OCI-LY7 (cell line): ENCODE results near the gene CRTAP. TPM values are rescaled to one million over a fixed set of nuclear protein-coding genes. Genes with fewer than 3 reads are reported as not detected.

Experiments
- BruUV-seq: library from RNA; stranded (reverse); fragments of 400-500 nt; replicated peaks from 2 replicates; lab custom pipeline; 2021; lab: Mats Ljungman, UMichigan
- CTCF ChIA-PET: fragments of 300-600 bp; sonication (Branson Sonifier 250); formaldehyde crosslinking; loops from one replicate; lab custom pipeline; 2022; ENCODE audit warnings: antibody characterized with exemption; ENCODE audit not compliant: unreplicated experiment; lab: Charles Lee
- POLR2A ChIA-PET: fragments of 300-600 bp; sonication (Branson Sonifier 250); formaldehyde crosslinking; loops from one replicate; lab custom pipeline; 2022; ENCODE audit warnings: antibody characterized with exemption; lab: Charles Lee
- DNase-seq: peaks from one replicate; pipeline ENCODE4 v3.0.0-alpha.2; 2015; ENCODE audit warnings: low spot score
- H2AFZ ChIP-seq: fragments of 200-600 bp; sonication (generic), shearing (Covaris generic); 2 replicates; pipeline ENCODE4 v1.6.1; 2014; ENCODE audit warnings: mild to moderate bottlenecking, antibody characterized with exemption, low read length, moderate library complexity
- H3K27ac ChIP-seq: fragments of 200-600 bp; sonication (generic); 2 replicates; pipeline ENCODE4 v1.5.1; 2014; ENCODE audit warnings: mixed run types, low read depth, mild to moderate bottlenecking, moderate library complexity, low read length, inconsistent platforms; ENCODE audit not compliant: poor library complexity, severe bottlenecking
- H3K36me3 ChIP-seq: fragments of 200-600 bp; sonication (generic); 2 replicates; pipeline ENCODE4 v1.6.1; 2014; ENCODE audit warnings: mild to moderate bottlenecking, antibody characterized with exemption, low read length, moderate library complexity, mixed read lengths; ENCODE audit not compliant: insufficient read depth
- H3K4me1 ChIP-seq: fragments of 200-600 bp; sonication (generic); 2 replicates; pipeline ENCODE4 v1.5.1; 2014; ENCODE audit warnings: mild to moderate bottlenecking, low read length; ENCODE audit not compliant: insufficient read depth, poor library complexity, severe bottlenecking
- H3K4me2 ChIP-seq: fragments of 200-600 bp; sonication (generic); 2 replicates; pipeline ENCODE4 v1.6.1; 2014; ENCODE audit warnings: mild to moderate bottlenecking, low read length
- H3K4me3 ChIP-seq: fragments of 200-600 bp; sonication (generic); 2 replicates; pipeline ENCODE4 v1.5.1; 2014; ENCODE audit warnings: mild to moderate bottlenecking, low read depth, low read length; ENCODE audit not compliant: poor library complexity, severe bottlenecking
- H3K79me2 ChIP-seq: fragments of 200-600 bp; sonication (generic); 2 replicates; pipeline ENCODE4 v1.6.1; 2016; ENCODE audit warnings: low read depth, mild to moderate bottlenecking, low read length, moderate library complexity, mixed read lengths; ENCODE audit not compliant: insufficient read depth
- H3K9me2 ChIP-seq: fragments of 200-600 bp; sonication (generic); 2 replicates; pipeline ENCODE4 v1.6.1; 2016; ENCODE audit warnings: mild to moderate bottlenecking, low read length, mixed read lengths; ENCODE audit not compliant: insufficient read depth
- H3K9me3 ChIP-seq: fragments of 200-600 bp; sonication (generic); 2 replicates; pipeline ENCODE4 v1.6.1; 2014; ENCODE audit warnings: mild to moderate bottlenecking, mixed run types, low read length, mixed read lengths
- H4K20me1 ChIP-seq: fragments of 200-600 bp; sonication (generic); 2 replicates; pipeline ENCODE4 v1.6.1; 2014; ENCODE audit warnings: mild to moderate bottlenecking, antibody characterized with exemption, low read length, moderate library complexity, mixed read lengths; ENCODE audit not compliant: insufficient read depth
- CTCF ChIP-seq: fragments of 200-600 bp; sonication (generic); conservative IDR thresholded peaks from 2 replicates; pipeline ENCODE4 v1.5.1; 2014; ENCODE audit warnings: mild to moderate bottlenecking, antibody characterized with exemption, low read length, moderate library complexity, mixed read lengths
- EZH2phosphoT487 ChIP-seq: fragments of 200-600 bp; sonication (generic); IDR thresholded peaks from 2 replicates; pipeline ENCODE4 v1.6.1; 2018; ENCODE audit warnings: low read depth, borderline replicate concordance, mild to moderate bottlenecking, mixed run types, antibody characterized with exemption, low read length, moderate library complexity, mixed read lengths
- intact Hi-C: fragments of 100-400 bp; cut with micrococcal nuclease; formaldehyde crosslinking; loops from one replicate; pipeline ENCODE4 v1.10.0; 2022; ENCODE audit not compliant: unreplicated experiment
- total RNA-seq, 2 experiments: library from RNA; depleted of rRNA in 1 of 2; stranded (reverse); fragments of >200 nt in 1 of 2; shearing (Covaris generic) in 1 of 2; gene quantifications; 2 replicates each; pipeline ENCODE4 v1.2.3, GENCODE V29; 2014 to 2022

CRTAP gene
- total RNA-seq, 2 experiments from 2014 or later: 19.2 to 53.7 TPM

- intact Hi-C loops: no loop called here
- no peaks in the 10 kb centered on the region for H4K20me1 ChIP-seq
- H3K4me1 ChIP-seq: peaks cover 9% of the 10 kb centered on the region
- CTCF ChIA-PET: no interaction called here
- H3K79me2 ChIP-seq: 0 out of 2 replicates have a peak, but pooled peaks cover 5% of the 10 kb centered on the region
- TF ChIP-seq CTCF (no peak), EZH2phosphoT487 (no peak)
- no TSS peak for BruUV-seq
- peaks cover 6% of the 10 kb centered on the region; the same call in 1 of the 2 replicates for H3K9me3 ChIP-seq
- peak overlapping the region; percentile 25 for H3K4me3 ChIP-seq
- peak; percentile 39 for DNase-seq
- H2AFZ ChIP-seq: no peak overlapping the region
- no peaks in the 10 kb centered on the region for H3K9me2 ChIP-seq
- POLR2A ChIA-PET: interaction anchor here (0.6 to 1.3 kb wide), 2 partner anchors 13 to 570 kb away, joined by 3 read pairs; no protein-coding TSS in a partner anchor
- no peak overlapping the region for H3K27ac ChIP-seq
- peak overlapping the region; percentile 56 for H3K4me2 ChIP-seq
- H3K36me3 ChIP-seq: peaks cover 8% of the 10 kb centered on the region; the same call in 1 of the 2 replicates
These were observed 24.3 kb upstream of the CRTAP start for GRCh38 chr3:33089515-33089914.

GRCh38 chr3:33091746-33092145 lies 22.1 kb upstream of the CRTAP start:
- ChIA-PET POLR2A (no interaction called here), CTCF (no interaction called here)
- Histone ChIP-seq H3K79me2 (no peaks in the 10 kb centered on the region), H3K4me1 (peaks cover 9% of the 10 kb centered on the region), H4K20me1 (no peaks in the 10 kb centered on the region), H3K27ac (no peak overlapping the region), H3K9me2 (no peaks in the 10 kb centered on the region), H3K36me3 (peaks cover 8% of the 10 kb centered on the region; the same call in 1 of the 2 replicates), H2AFZ (no peak overlapping the region), H3K4me3 (no peak overlapping the region), H3K9me3 (peaks cover 6% of the 10 kb centered on the region; the same call in 1 of the 2 replicates), H3K4me2 (no peak overlapping the region)
- no peak for DNase-seq
- no TSS peak for BruUV-seq
- intact Hi-C loops: no loop called here
- TF ChIP-seq EZH2phosphoT487: no peak
- TF ChIP-seq CTCF: no peak

GRCh38 chr3:33092496-33093254 lies 21.1 kb upstream of the CRTAP start:
- BruUV-seq: no TSS peak
- H3K79me2 ChIP-seq: no peaks in the 10 kb centered on the region

More at GRCh38 chr3:33092496-33093254, 21.1 kb upstream of the CRTAP start:
- CTCF ChIA-PET: no interaction called here
- DNase-seq: no peak
- Histone ChIP-seq H4K20me1 (no peaks in the 10 kb centered on the region), H3K9me3 (peaks cover 6% of the 10 kb centered on the region; the same call in 1 of the 2 replicates), H3K4me3 (no peak overlapping the region), H3K4me1 (peaks cover 9% of the 10 kb centered on the region), H3K36me3 (peaks cover 8% of the 10 kb centered on the region; the same call in 1 of the 2 replicates), H3K4me2 (no peak overlapping the region), H3K9me2 (no peaks in the 10 kb centered on the region), H2AFZ (no peak overlapping the region), H3K27ac (no peak overlapping the region)
- TF ChIP-seq EZH2phosphoT487 (no peak), CTCF (no peak)
- POLR2A ChIA-PET: no interaction called here
- intact Hi-C loops: no loop called here
